GM13977 (cell line): Measurements from ENCODE around the gene APOC4.

Experiments used
- DNase-seq: peaks from one replicate; pipeline ENCODE4 v3.0.0; 2012; ENCODE audit warnings: low spot score
- CTCF ChIP-seq: IDR thresholded peaks from 2 replicates; pipeline ENCODE4 v1.5.1; 2012; ENCODE audit warnings: mild to moderate bottlenecking, control low read depth; ENCODE audit not compliant: insufficient read depth; ENCODE audit errors: extremely low read depth, missing control alignments
- in situ Hi-C: fragments of 300-500 bp; cut with MboI; formaldehyde crosslinking; loops from one replicate; pipeline ENCODE4 v1.12.0; 2022; ENCODE audit warnings: low sequenced_read_pairs, low pct_unique_long_range_greater_than_20kb, mixed read lengths, inconsistent platforms; ENCODE audit not compliant: unreplicated experiment

APOC4 gene

GRCh38 chr19:44987148-44987675 is 45.2 kb downstream of the APOC4 start:
- DNase-seq, result no peak
- no peak for TF ChIP-seq CTCF
- in situ Hi-C loops, result no loop called here

- no peak for DNase-seq
- in situ Hi-C loops, result no loop called here
- TF ChIP-seq CTCF, result no peak
Measured at GRCh38 chr19:44988273-44988672, 46.2 kb downstream of the APOC4 start.

GRCh38 chr19:44988896-44989556 is 47.0 kb downstream of the APOC4 start:
- in situ Hi-C loops, result no loop called here
- peak; percentile 83 for TF ChIP-seq CTCF
- DNase-seq, result peak; percentile 88

GRCh38 chr19:44990459-44990858 is 48.4 kb downstream of the APOC4 start:
- TF ChIP-seq CTCF, result no peak
- in situ Hi-C loops, result no loop called here
- DNase-seq, result no peak

- no peak for TF ChIP-seq CTCF
- DNase-seq, result no peak
- in situ Hi-C loops, result no loop called here
Measured at GRCh38 chr19:44990966-44991365, 48.9 kb downstream of the APOC4 start.

GRCh38 chr19:44992336-44993163 is 50.5 kb downstream of the APOC4 start:
- in situ Hi-C loops, result no loop called here
- no peak for TF ChIP-seq CTCF
- no peak for DNase-seq
